Lung (tissue), 12 donors: ENCODE results near the gene C1QBP. TPM values are rescaled to one million over a fixed set of nuclear protein-coding genes. Genes with fewer than 3 reads are reported as not detected.

ENCODE experiments used
- ATAC-seq: fragments of 200-7000 bp; cut with Tn5 transposase; one replicate; pipeline ENCODE4 v1.9.1; 2020; ENCODE audit warnings: moderate number of reproducible peaks; ENCODE audit not compliant: insufficient read depth, low FRiP score
- DNase-seq, 3 donors: peaks; one replicate each; pipeline ENCODE4 v3.0.0-alpha.2; 2013 to 2017
- H3K27ac ChIP-seq, 2 donors: one replicate each; pipeline ENCODE4 v1.5.1; 2013; ENCODE audit warnings: mild to moderate bottlenecking in 2 of 2, moderate library complexity in 2 of 2, control low read depth in 1 of 2, inconsistent platforms in 1 of 2, low read depth in 1 of 2, low read length in 1 of 2
- H3K27me3 ChIP-seq, 3 donors: one replicate each; pipeline ENCODE4 v1.5.1; 2013; ENCODE audit warnings: low read length in 2 of 3; ENCODE audit not compliant: control insufficient read depth in 3 of 3, insufficient read depth in 3 of 3
- H3K36me3 ChIP-seq, 4 donors: one replicate each; pipeline ENCODE4 v1.5.1; 2013; ENCODE audit warnings: low read length in 4 of 4, mild to moderate bottlenecking in 1 of 4, moderate library complexity in 1 of 4; ENCODE audit not compliant: control insufficient read depth in 4 of 4, insufficient read depth in 4 of 4
- H3K4me1 ChIP-seq, 5 donors: one replicate each; pipeline ENCODE4 v1.5.1; 2013; ENCODE audit warnings: low read length in 5 of 5, mild to moderate bottlenecking in 2 of 5, moderate library complexity in 1 of 5; ENCODE audit not compliant: control insufficient read depth in 5 of 5, insufficient read depth in 5 of 5
- H3K4me3 ChIP-seq: one replicate; pipeline ENCODE4 v1.5.1; 2013; ENCODE audit warnings: mild to moderate bottlenecking, control low read depth, moderate library complexity
- H3K9ac ChIP-seq, 2 donors: one replicate each; pipeline ENCODE4 v1.5.1; 2013; ENCODE audit warnings: low read length in 2 of 2, control low read depth in 1 of 2; ENCODE audit not compliant: insufficient read depth in 1 of 2
- H3K9me3 ChIP-seq, 4 donors: one replicate each; pipeline ENCODE4 v1.5.1; 2013; ENCODE audit warnings: low read length in 3 of 4, mild to moderate bottlenecking in 1 of 4, moderate library complexity in 1 of 4; ENCODE audit not compliant: control insufficient read depth in 4 of 4, insufficient read depth in 3 of 4
- CTCF ChIP-seq: IDR thresholded peaks from 2 replicates; pipeline ENCODE4 v1.5.1; 2012; ENCODE audit warnings: mild to moderate bottlenecking; ENCODE audit errors: control extremely low read depth, extremely low read depth
- WGBS, 2 donors: extraction: QIAGEN DNeasy Blood & Tissue Kit; methylation state at CpG; one replicate each; pipeline ENCODE4 v1.1.7; 2013; 5-methylcytosine and 5-hydroxymethylcytosine counted together
- polyA plus RNA-seq, 2 donors: library from polyadenylated mRNA; stranded (reverse); fragments of 200-250 nt; gene quantifications; one replicate each; pipeline ENCODE4 v1.2.1, GENCODE V29; 2013
- total RNA-seq, 2 donors: library from RNA; depleted of rRNA in 1 of 2; stranded (reverse); fragments of >200 nt in 1 of 2; gene quantifications; one replicate each; pipeline ENCODE4 v1.2.1, GENCODE V29; 2014 to 2021
- donor health status: control.
- donor health status: control.
- donor health status: Bipolar disorder and iron deficiency.
- donor health status: healthy.
- donor health status: DM: yes; HTN: yes; CAD: no.

C1QBP gene
- total and polyA plus RNA-seq, 4 donors = 60.6 to 158 (median 126) TPM

- Histone ChIP-seq H3K27me3 (no peaks in the 10 kb centered on the region), H3K36me3 (peaks cover 16 to 38% (median 20%) of the 10 kb centered on the region in 4 donors), H3K9ac (peak within 1 kb of the TSS; percentile 84 to 98), H3K4me3 (peak within 1 kb of the TSS; percentile 91), H3K4me1 (peaks cover 5 to 20% (median 9%) of the 10 kb centered on the region in 5 donors), H3K27ac (peak within 1 kb of the TSS; percentile 93 to 99), H3K9me3 (no peaks in the 10 kb centered on the region)
- TF ChIP-seq CTCF = no peak
- DNase-seq (no peak), ATAC-seq (peak; percentile 0)
- WGBS, 2 donors = 5% methylated on average over 29 of the region's 29 CpGs
Observed at GRCh38 chr17:5485270-5486205, 46.6 kb upstream of the C1QBP start, which contains the start of gene DERL2. TSS of gene DERL2 (minus strand) at chr17:5486178. CDS start at chr17:5486161, 17 bp downstream.

GRCh38 chr17:5481451-5481850, 42.5 kb upstream of the C1QBP start:
- Histone ChIP-seq H3K9me3 (no peaks in the 10 kb centered on the region), H3K4me1 (peaks cover 0 to 11% (median 9%) of the 10 kb centered on the region in 5 donors), H3K36me3 (peaks cover 23 to 60% (median 40%) of the 10 kb centered on the region in 4 donors), H3K4me3 (no peak overlapping the region), H3K27me3 (no peaks in the 10 kb centered on the region), H3K27ac (no peak overlapping the region), H3K9ac (no peak overlapping the region)
- ATAC-seq (no peak), DNase-seq (no peak)
- TF ChIP-seq CTCF = no peak
- WGBS, 2 donors = 98 to 100% methylated on average over 4 of the region's 4 CpGs

- H3K9ac ChIP-seq = no peak overlapping the region
- no peak for ATAC-seq
- H3K27ac ChIP-seq = no peak overlapping the region
- DNase-seq = no peak
- no peak for TF ChIP-seq CTCF
- H3K9me3 ChIP-seq = no peaks in the 10 kb centered on the region
- peaks cover 0 to 11% (median 9%) of the 10 kb centered on the region in 5 donors for H3K4me1 ChIP-seq
- H3K4me3 ChIP-seq = no peak overlapping the region
- no peaks in the 10 kb centered on the region for H3K27me3 ChIP-seq
- peaks cover 23 to 61% (median 40%) of the 10 kb centered on the region in 4 donors for H3K36me3 ChIP-seq
- WGBS, 2 donors = 90 to 93% methylated on average over 6 of the region's 6 CpGs
Observed at GRCh38 chr17:5480962-5481361, 42.0 kb upstream of the C1QBP start.
